ENCODE measurements around the gene AGXT.

The AGXT gene

DNA sequence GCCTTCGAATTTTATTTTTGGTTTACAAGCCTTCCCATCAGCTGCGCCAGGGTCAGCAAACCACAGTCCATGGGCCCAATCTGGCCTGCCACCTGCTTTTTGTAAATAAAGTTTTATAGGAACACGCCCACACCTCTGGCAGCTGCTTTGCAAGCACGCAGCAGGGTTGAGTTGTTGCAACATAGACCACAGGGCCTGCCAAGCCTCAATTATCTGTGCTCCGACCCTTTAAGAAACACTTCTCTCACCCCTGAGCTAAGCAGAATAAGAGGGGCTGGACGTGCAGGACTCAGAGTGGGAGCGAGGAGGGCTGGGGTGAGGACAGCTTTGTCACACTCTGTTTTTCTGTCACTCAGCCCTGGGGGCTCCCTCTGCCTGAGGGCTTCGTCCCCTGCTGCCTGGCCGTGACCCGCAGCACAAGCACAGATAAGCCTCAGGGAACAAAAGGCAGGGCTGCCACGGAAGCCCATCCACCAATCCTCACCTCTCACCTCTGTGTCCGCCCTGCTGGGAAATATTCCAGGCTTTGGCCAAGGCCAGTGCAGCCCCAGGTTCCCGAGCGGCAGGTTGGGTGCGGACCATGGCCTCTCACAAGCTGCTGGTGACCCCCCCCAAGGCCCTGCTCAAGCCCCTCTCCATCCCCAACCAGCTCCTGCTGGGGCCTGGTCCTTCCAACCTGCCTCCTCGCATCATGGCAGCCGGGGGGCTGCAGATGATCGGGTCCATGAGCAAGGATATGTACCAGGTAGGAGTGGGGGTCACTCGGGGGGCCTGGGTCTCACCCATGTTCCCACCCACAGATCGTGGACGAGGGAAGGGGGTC lies at the start of gene AGXT:
AGXT (plus strand) TSS at position 539 of the 823 bp plus-strand sequence; CDS start at position 581, 42 bp downstream.
- no peak for TF ChIP-seq CTCF (IDR thresholded peaks at IDR 0.05; ENCODE audit: low read depth, low read length)
- no peak for DNase-seq (ENCODE audit: extremely low read depth, low read depth)

- no peak for TF ChIP-seq CTCF (IDR thresholded peaks at IDR 0.05; ENCODE audit: low read depth, low read length)
- no peak for DNase-seq (ENCODE audit: extremely low read depth, low read depth)
Observed at GRCh38 chr2:240819126-240819857, 49.3 kb upstream of the AGXT start.

- no peak for DNase-seq (ENCODE audit: extremely low read depth, low read depth)
- no peak for TF ChIP-seq CTCF (IDR thresholded peaks at IDR 0.05; ENCODE audit: low read depth, low read length)
Observed at GRCh38 chr2:240819858-240820606, 48.6 kb upstream of the AGXT start, which contains the start of gene KIF1A. Gene KIF1A (minus strand): TSS chr2:240820219. CDS start chr2:240797752, 22,467 bp downstream.

DNA sequence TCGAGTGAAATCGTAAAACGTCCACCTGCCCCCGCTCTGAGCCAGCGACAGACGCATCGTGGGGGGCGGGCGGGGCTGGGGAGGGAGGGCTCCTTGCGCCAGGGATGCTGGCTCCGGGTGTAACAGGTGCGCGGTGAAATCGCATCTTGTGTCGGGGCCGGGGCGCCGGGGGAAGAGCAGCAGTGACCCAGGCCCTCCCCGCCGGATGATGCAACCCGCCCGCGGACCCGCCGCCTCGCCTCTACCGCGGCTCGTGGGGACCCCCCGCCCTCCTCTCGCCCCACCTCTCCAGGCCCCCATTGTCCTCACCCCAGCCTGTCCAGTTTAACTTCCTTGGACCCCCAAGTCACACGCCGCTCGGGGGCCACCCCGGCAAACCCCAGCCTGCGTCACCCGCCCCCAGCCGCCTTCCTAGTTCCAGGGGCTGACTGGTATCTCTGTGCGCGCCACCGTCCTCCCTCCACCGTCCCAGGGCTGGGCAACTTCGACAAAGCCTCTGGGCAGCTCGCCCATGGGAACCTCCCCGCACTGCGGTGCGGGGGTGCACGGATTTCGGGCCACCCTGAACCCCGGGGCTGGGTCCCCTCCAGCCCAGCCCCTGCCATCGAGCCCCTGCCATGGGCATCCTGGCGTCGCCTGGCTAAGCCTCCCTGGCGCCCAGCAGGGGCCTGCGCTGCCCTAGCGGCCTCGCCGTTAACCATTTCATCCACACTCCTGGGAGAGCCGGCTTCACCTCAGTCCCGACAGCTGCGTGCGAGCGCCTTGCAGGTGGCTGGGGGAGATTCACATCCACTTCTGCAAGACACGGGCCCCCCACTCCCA lies 47.8 kb upstream of the AGXT start:
- no peak for TF ChIP-seq CTCF (IDR thresholded peaks at IDR 0.05; ENCODE audit: low read depth, low read length)
- DNase-seq (ENCODE audit: extremely low read depth, low read depth): no peak

- TF ChIP-seq CTCF (IDR thresholded peaks at IDR 0.05; ENCODE audit: low read depth, low read length): no peak
- no peak for DNase-seq (ENCODE audit: extremely low read depth, low read depth)
Observed at GRCh38 chr2:240821429-240821778, 47.2 kb upstream of the AGXT start.

DNA sequence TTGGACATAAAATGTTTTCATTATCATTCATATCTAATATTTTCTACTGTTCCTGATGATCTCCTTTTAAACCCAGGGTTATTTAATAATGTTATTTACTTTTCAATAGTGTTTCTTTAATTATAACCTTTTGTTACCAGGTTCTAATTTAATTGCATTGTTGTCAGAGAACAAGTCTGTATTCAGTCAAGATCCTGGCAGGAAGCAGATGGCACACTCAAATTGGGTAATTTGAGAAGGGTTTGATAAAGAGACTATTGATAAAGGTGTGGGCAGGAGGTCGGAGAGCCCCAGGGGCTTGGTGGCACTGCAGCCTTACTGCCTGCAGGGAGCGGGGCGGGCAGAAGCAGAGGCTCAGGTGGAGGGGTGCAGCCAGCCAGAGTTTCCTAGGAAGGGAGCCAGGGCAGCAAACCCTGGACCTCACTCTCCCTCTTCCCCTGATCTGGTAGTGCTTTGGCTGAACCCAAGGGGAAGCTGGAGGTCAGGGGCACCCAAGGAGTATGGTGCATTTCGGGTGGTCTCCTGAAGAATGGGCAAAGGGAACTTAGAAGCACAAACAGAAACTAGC lies 46.3 kb upstream of the AGXT start:
- DNase-seq (ENCODE audit: extremely low read depth, low read depth): no peak
- TF ChIP-seq CTCF (IDR thresholded peaks at IDR 0.05; ENCODE audit: low read depth, low read length): no peak
